Activated T-cell treated with anti-CD3 and anti-CD28 coated beads, Interleukin-2, amount 50 U/mL, for 48 hours (primary cell): ENCODE results near the gene ADCY10.
"Not testable (repeated sequence)": the region's sequence is repeated elsewhere in the genome, so short reads cannot be mapped to it uniquely, and the experiment has no call there.

Experiments
- DNase-seq, 2 experiments: peaks; one replicate each; pipeline ENCODE4 v3.0.0-alpha.2; 2020

ADCY10 gene, protein sequence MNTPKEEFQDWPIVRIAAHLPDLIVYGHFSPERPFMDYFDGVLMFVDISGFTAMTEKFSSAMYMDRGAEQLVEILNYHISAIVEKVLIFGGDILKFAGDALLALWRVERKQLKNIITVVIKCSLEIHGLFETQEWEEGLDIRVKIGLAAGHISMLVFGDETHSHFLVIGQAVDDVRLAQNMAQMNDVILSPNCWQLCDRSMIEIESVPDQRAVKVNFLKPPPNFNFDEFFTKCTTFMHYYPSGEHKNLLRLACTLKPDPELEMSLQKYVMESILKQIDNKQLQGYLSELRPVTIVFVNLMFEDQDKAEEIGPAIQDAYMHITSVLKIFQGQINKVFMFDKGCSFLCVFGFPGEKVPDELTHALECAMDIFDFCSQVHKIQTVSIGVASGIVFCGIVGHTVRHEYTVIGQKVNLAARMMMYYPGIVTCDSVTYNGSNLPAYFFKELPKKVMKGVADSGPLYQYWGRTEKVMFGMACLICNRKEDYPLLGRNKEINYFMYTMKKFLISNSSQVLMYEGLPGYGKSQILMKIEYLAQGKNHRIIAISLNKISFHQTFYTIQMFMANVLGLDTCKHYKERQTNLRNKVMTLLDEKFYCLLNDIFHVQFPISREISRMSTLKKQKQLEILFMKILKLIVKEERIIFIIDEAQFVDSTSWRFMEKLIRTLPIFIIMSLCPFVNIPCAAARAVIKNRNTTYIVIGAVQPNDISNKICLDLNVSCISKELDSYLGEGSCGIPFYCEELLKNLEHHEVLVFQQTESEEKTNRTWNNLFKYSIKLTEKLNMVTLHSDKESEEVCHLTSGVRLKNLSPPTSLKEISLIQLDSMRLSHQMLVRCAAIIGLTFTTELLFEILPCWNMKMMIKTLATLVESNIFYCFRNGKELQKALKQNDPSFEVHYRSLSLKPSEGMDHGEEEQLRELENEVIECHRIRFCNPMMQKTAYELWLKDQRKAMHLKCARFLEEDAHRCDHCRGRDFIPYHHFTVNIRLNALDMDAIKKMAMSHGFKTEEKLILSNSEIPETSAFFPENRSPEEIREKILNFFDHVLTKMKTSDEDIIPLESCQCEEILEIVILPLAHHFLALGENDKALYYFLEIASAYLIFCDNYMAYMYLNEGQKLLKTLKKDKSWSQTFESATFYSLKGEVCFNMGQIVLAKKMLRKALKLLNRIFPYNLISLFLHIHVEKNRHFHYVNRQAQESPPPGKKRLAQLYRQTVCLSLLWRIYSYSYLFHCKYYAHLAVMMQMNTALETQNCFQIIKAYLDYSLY (N-terminal part only)

GRCh38 chr1:167913895-167914496 is at the start of gene ADCY10:
Gene ADCY10, minus strand, starts transcription at chr1:167914134. Its CDS starts 8,994 bp downstream, at chr1:167905140.
- DNase-seq: no peak

GRCh38 chr1:167957710-167958109 is 43.8 kb upstream of the ADCY10 start:
- no peak for DNase-seq

- no peak for DNase-seq
These were observed 42.0 kb upstream of the ADCY10 start for GRCh38 chr1:167955915-167956314.

DNA sequence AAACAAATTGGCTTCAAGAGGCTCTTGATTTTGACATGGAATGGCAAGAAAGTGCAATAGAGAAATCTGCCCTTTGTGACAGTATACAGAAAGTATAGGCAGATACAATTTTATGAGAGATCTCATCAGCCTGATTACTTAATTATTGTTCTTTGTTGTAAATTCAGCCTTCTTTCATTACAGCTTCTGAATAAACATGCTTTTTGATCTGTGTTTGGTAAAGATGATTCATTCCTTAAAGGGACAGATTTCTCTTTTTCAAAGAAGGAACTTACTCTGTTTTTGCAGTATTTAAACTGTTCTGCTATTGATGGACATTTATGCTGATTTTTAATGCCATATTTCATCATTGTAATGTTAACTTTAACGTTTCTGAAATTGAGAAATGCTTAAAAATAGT is 36.6 kb upstream of the ADCY10 start:
- DNase-seq: no peak

- no peak for DNase-seq
These were observed 35.9 kb upstream of the ADCY10 start for GRCh38 chr1:167949785-167950184.

DNA sequence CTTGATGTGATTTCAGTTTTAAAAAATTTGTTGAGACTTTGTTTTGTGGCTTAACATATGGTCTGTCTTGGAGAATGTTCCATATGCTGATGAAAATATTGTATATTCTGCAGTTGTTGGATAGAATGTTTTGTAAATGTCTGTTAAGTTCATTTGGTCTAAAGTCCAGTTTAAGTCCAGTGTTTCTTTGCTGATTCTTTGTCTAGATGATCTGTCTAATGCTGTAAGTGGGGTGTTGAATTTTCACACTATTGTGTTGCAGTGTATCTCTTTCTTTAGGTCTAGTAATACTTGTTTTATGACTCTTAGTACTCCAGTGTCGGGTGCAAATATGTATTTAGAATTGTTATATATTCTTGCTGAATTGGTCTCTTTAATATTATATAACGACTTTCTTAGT is 33.8 kb upstream of the ADCY10 start:
- DNase-seq: no peak

DNA sequence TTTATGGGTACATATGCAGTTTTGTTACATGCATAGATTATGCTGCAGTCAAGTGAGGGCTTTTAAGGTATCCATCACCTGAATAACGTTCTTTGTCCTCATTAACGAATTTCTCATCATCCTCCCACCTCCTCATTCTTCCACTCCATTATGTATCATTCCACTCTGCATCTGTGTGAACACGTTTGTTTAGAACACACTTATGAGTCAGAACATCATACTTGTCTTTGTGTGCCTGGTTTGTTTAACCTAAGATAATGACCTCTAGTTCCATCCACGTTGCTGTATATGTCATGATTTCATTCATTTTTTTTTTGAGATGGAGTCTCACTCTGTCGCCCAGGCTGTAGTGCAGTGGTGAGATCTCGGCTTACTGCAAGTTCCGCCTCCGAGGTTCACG is 29.6 kb upstream of the ADCY10 start:
- DNase-seq: no peak

DNA sequence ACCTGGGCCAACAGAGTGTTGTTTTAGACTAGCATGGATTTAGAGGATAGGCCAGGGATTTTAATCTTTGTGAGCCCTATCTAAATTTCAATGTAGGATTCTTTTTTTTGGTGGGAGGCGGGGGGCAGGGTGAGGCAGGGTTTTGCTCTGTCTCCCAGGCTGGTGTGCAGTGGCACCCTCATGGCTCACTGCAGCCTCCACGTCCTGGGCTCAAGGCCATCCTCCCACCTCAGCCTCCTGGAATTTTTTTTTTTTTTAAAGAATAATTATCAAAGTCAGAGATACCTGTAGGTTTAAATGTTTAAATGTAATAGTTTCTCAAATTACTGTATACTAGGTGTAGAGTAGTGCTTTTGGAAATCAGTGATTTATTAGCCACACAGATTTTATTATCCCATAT is 26.3 kb upstream of the ADCY10 start:
- DNase-seq: no peak

- DNase-seq: no peak
These were observed 24.2 kb upstream of the ADCY10 start for GRCh38 chr1:167938080-167938636.

- DNase-seq: no peak
These were observed 23.7 kb upstream of the ADCY10 start for GRCh38 chr1:167937709-167938010.

GRCh38 chr1:167936930-167937708 is 23.2 kb upstream of the ADCY10 start, which contains the start of gene MPC2:
Gene MPC2, minus strand, starts transcription at chr1:167937072. Its CDS starts 1,231 bp downstream, at chr1:167935841.
- peak; percentile 69 to 73 for DNase-seq

GRCh38 chr1:167936068-167936929 is 22.4 kb upstream of the ADCY10 start, which contains the start of gene DCAF6:
Gene DCAF6, plus strand, starts transcription at chr1:167936683. Its CDS starts 229 bp downstream, at chr1:167936912.
- peak; percentile 93 to 97 for DNase-seq

DNA sequence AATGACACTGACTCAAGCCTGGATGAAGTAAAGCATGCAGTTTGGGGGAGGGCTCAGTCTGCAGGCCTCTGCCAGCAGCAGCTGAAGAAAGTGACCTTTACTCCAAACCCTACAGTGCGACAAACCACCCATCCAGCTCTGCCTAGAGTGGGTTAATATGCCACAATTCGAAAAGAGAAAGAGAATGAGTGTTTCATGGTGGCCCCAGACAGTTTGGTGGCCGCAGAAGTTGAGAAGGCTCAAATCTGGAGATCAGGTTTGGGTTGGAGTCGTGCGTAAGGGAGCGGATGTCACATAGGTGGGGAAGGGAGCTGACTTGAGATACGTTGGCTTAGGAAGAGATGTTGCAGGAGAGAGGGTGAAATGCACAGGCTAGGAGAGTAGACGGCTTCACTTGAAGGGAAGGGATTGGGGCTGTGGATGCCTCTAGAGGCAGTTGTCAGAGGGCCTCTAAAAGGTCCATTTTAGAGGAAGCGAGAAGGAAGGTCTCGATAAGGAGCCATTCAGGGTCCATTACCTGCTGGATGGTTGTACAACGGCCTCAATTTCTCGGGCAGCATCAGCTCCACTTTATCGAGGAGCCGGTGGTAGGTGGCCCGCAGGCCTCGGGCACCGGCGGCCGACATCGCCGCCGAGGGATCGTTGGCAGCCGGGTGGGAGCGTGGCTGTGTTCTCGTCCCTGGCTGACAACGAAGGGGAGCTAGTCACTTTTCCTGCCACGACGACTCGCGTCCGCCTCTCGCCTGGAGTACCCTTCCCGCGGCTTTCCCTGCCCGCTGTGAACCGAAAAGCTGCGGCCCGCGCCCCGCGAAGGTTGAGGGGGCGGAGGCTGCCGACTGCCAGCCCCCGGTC is 21.5 kb upstream of the ADCY10 start:
- peak; percentile 67 to 68 for DNase-seq

GRCh38 chr1:167934426-167935215 is 20.7 kb upstream of the ADCY10 start:
- DNase-seq: no peak

DNA sequence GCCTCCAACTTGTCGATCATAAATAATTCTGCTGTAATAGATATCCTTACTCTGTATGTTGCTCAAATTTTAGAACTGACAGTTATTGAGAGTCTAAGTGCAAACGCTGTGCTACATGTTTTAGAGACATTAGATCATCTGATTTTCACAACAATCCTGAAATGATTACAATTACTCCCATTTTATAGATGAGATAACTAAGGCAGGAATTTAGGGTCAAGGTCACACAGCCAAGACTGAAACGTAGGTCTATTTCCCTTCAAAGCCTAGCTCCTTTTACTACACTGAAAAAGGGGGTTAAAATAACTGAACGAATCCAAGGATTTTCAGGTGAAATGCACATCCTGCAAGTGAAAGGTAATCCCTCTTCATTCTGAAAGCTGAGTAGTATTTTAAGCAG is 19.9 kb upstream of the ADCY10 start:
- DNase-seq: no peak

DNA sequence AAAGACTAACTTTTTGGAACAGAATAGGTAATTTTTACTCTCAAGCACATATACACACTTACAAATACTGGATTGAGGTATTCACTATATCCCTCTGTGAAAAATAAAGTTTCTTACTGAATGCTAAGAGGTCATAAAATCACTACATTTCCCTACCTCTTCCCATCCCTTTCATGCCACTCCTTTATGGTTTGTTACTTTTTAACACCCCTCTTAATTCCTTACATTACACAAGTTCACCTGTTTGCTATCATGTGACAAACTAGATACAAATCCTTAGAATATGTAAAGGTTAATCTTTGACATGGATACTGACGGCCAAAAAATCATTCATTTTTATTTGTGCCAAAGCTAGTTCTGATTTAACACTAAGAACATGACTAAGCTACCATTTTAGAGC is 15.8 kb upstream of the ADCY10 start:
- DNase-seq: no peak

DNA sequence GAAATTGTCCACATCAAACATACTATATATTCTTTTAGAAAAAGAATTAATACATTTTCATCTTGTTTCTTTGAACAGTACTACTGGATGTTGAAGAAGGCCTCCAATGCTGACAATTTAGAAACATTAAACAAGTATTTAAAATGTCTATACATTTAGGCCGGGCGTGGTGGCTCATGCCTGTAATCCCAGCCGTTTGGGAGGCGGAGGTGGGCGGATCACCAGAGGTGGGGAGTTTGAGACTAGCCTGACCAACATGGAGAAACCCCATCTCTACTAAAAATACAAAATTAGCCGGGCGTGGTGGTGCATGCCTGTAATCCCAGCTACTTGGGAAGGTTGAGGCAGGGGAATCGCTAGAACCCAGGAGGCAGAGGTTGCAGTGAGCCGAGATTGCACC is 15.0 kb upstream of the ADCY10 start:
- not testable (repeated sequence) for DNase-seq

DNA sequence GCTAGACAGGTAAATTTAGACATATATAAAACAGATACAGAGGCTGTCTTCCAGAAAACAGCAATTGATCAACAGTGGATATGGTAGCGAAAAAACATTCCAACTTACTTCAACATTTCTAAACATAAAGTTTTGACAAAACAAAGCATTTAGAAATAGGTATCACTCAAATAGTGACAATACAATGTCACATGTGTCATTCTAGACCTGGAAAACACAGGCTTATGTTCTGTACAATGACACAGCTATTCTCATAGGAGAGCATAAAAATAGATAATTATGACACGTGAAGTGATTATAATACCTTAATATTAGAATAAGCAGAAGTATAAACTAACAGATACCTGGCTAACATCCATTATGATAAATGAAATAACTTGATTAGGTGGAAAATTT is 14.5 kb upstream of the ADCY10 start:
- no peak for DNase-seq
